Prostate gland (tissue), 2 donors: Measurements from ENCODE around the gene DPP10. TPM values are rescaled to one million over a fixed set of nuclear protein-coding genes. Genes with fewer than 3 reads are reported as not detected.

Source experiments
- DNase-seq: peaks from one replicate; pipeline ENCODE4 v3.0.0-alpha.2; 2019; ENCODE audit warnings: low spot score
- H3K27ac ChIP-seq, 2 donors: fragments of 200-600 bp; sonication (generic); 2 replicates each; pipeline ENCODE4 v1.5.1; 2017 to 2019
- H3K27me3 ChIP-seq: fragments of 200-600 bp; sonication (generic); replicated peaks from 2 replicates; pipeline ENCODE4 v1.5.1; 2019; ENCODE audit not compliant: insufficient read depth
- H3K36me3 ChIP-seq, 2 donors: fragments of 200-600 bp; sonication (generic); 1 replicate in 1 of 2; 2 replicates in 1 of 2; pipeline versions ENCODE4 v1.5.1 to v1.8.1; 2017 to 2019
- H3K4me1 ChIP-seq: fragments of 200-600 bp; sonication (generic); replicated peaks from 2 replicates; pipeline ENCODE4 v1.5.1; 2019
- H3K4me3 ChIP-seq, 2 donors: fragments of 200-600 bp; sonication (generic); 2 replicates each; pipeline ENCODE4 v1.5.1; 2017 to 2019
- H3K9me3 ChIP-seq: fragments of 200-600 bp; sonication (generic); 2 replicates; pipeline ENCODE4 v1.5.1; 2017
- CTCF ChIP-seq, 4 experiments: fragments of 200-600 bp in 2 of 4; fragments of 450-650 bp in 2 of 4; sonication (generic) in 2 of 4; IDR thresholded peaks; 1 replicate in 3 of 4; 2 replicates in 1 of 4; pipeline ENCODE4 v1.5.1; 2016 to 2019; ENCODE audit warnings: antibody characterized with exemption in 4 of 4, mild to moderate bottlenecking in 2 of 4, moderate library complexity in 2 of 4
- POLR2A ChIP-seq: fragments of 450-650 bp; IDR thresholded peaks from one replicate; pipeline ENCODE4 v1.6.1; 2016; ENCODE audit warnings: antibody characterized with exemption, mild to moderate bottlenecking
- POLR2AphosphoS5 ChIP-seq: sonication (generic); formaldehyde crosslinking; IDR thresholded peaks from one replicate; pipeline ENCODE4 v1.6.1; 2017; ENCODE audit warnings: antibody characterized with exemption
- WGBS: methylation state at CpG from one replicate; pipeline ENCODE4 v1.1.5; 2018; 5-methylcytosine and 5-hydroxymethylcytosine counted together
- intact Hi-C: fragments of 100-400 bp; cut with DNase I; formaldehyde crosslinking; loops from one replicate; pipeline ENCODE4 v1.14.2; 2022
- total RNA-seq, 2 donors: library from RNA; depleted of rRNA; stranded (reverse); fragments of >200 nt; gene quantifications; one replicate each; pipeline ENCODE4 v1.1.0, GENCODE V29; 2016

Gene DPP10
- total RNA-seq, 2 donors from 2014 or later = 5.1 TPM; not detected in 1

- intact Hi-C loops = no loop called here
- Histone ChIP-seq H3K27me3 (no peaks in the 10 kb centered on the region), H3K4me1 (no peaks in the 10 kb centered on the region), H3K4me3 (no peak overlapping the region), H3K27ac (no peak overlapping the region), H3K36me3 (no peaks in the 10 kb centered on the region), H3K9me3 (no peaks in the 10 kb centered on the region)
- 93% methylated on average over 5 of the region's 5 CpGs for WGBS
- TF ChIP-seq POLR2AphosphoS5 (no peak), POLR2A (no peak), CTCF (IDR thresholded peaks at IDR 0.05) (no peak)
- no peak for DNase-seq
Observed at GRCh38 chr2:115678129-115678528, 1235.7 kb downstream of the DPP10 start.

- 40% methylated on average over 5 of the region's 5 CpGs for WGBS
- Histone ChIP-seq H3K4me1 (no peaks in the 10 kb centered on the region), H3K27ac (no peak overlapping the region), H3K27me3 (no peaks in the 10 kb centered on the region), H3K36me3 (no peaks in the 10 kb centered on the region), H3K4me3 (no peak overlapping the region), H3K9me3 (no peaks in the 10 kb centered on the region)
- no peak for TF ChIP-seq POLR2A
- TF ChIP-seq CTCF (IDR thresholded peaks at IDR 0.05) = no peak
- TF ChIP-seq POLR2AphosphoS5 = no peak
- DNase-seq = no peak
- intact Hi-C loops = no loop called here
Observed at GRCh38 chr2:115684345-115684744, 1241.9 kb downstream of the DPP10 start.

GRCh38 chr2:115691409-115691808 is 1249.0 kb downstream of the DPP10 start:
- DNase-seq = no peak
- no peak overlapping the region for H3K27ac ChIP-seq
- 95% methylated on average over 1 of the region's 1 CpG for WGBS
- intact Hi-C loops = no loop called here
- H3K4me1 ChIP-seq = no peaks in the 10 kb centered on the region
- no peaks in the 10 kb centered on the region for H3K9me3 ChIP-seq
- no peak overlapping the region for H3K4me3 ChIP-seq
- no peaks in the 10 kb centered on the region for H3K36me3 ChIP-seq
- TF ChIP-seq POLR2AphosphoS5 (no peak), CTCF (IDR thresholded peaks at IDR 0.05) (no peak), POLR2A (no peak)
- H3K27me3 ChIP-seq = no peaks in the 10 kb centered on the region

DNA sequence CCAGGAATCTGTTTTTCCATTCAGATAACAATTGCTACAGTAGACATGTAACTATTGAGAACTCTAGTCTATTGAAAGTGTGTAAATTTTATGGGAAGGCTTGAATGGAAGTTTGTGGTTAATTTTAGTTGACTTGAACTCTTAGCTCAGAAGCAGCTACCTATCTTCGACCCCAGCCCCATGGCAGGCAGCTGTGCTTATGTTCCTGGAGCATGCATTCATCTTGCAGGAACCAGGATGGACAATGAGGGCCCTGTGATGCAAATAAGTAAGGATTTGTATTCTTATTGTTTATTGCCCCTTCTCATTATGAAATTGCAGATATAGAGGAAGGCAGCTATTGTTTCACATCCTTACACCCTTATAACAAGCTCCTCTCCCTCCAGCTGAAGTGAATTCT is 1252.2 kb downstream of the DPP10 start:
- Histone ChIP-seq H3K4me1 (no peaks in the 10 kb centered on the region), H3K9me3 (no peaks in the 10 kb centered on the region), H3K4me3 (no peak overlapping the region), H3K36me3 (no peaks in the 10 kb centered on the region), H3K27me3 (no peaks in the 10 kb centered on the region), H3K27ac (no peak overlapping the region)
- DNase-seq = no peak
- intact Hi-C loops = no loop called here
- WGBS = 58% methylated on average over 1 of the region's 1 CpG
- no peak for TF ChIP-seq CTCF (IDR thresholded peaks at IDR 0.05)
- no peak for TF ChIP-seq POLR2AphosphoS5
- no peak for TF ChIP-seq POLR2A

DNA sequence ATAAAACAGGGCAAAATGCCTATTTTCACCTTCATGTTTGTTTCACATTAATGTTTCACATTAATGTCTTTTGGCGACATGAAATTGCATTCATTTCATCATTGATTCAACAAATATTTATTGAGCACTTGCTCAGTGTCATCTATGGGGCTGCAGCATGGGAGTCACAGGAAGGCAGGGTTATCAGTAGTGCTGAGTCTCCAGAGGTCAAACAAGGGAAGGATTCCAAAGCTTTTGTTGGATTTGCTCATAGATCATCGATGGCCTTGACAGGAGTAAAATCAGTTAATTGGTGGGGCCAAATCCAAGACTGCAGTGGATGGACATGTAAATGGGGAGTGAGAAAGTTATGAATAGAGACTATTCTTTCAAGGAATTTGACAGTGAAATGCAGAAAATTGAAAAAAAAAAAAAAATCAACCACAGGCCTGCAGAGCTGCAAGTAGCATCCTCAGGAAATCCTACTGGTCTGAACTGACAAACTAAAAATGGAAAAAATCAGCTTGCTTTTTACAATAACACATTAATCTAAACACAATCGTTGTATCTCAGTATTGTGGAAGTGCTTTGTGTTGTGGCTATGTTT is 1290.8 kb downstream of the DPP10 start:
- no peaks in the 10 kb centered on the region for H3K4me1 ChIP-seq
- no peaks in the 10 kb centered on the region for H3K27me3 ChIP-seq
- no peak for DNase-seq
- WGBS = 75% methylated on average over 3 of the region's 3 CpGs
- H3K9me3 ChIP-seq = no peaks in the 10 kb centered on the region
- H3K27ac ChIP-seq = no peak overlapping the region
- no peaks in the 10 kb centered on the region for H3K36me3 ChIP-seq
- no peak for TF ChIP-seq POLR2AphosphoS5
- TF ChIP-seq CTCF (IDR thresholded peaks at IDR 0.05) = no peak
- TF ChIP-seq POLR2A = no peak
- intact Hi-C loops = no loop called here
- no peak overlapping the region for H3K4me3 ChIP-seq
